Stimulated activated CD4-positive, alpha-beta T cell treated with anti-CD3 and anti-CD28 coated beads, TNF-alpha, amount 100 ng/mL, for 4 hours (primary cell): ENCODE results near the gene JAG1.

Source experiments
- DNase-seq, 3 experiments: peaks; one replicate each; pipeline ENCODE4 v3.0.0-alpha.2; 2020; ENCODE audit warnings: low read depth in 3 of 3

Gene JAG1

GRCh38 chr20:10673842-10674683 lies at the start of gene JAG1:
JAG1 (minus strand) TSS chr20:10673999; CDS start chr20:10673530, 469 bp downstream.
- peak in 1 of 3 experiments; percentile 9 for DNase-seq

- no peak for DNase-seq
These were observed 48.2 kb upstream of the JAG1 start for GRCh38 chr20:10721976-10722375.

- no peak for DNase-seq
These were observed 47.5 kb upstream of the JAG1 start for GRCh38 chr20:10721137-10721896.

GRCh38 chr20:10720565-10720964 lies 46.8 kb upstream of the JAG1 start:
- no peak for DNase-seq

GRCh38 chr20:10719740-10720385 lies 46.1 kb upstream of the JAG1 start:
- DNase-seq, result no peak

GRCh38 chr20:10718661-10719060 lies 44.9 kb upstream of the JAG1 start:
- no peak for DNase-seq

- no peak for DNase-seq
These were observed 43.1 kb upstream of the JAG1 start for GRCh38 chr20:10716855-10717254.

GRCh38 chr20:10715035-10715434 lies 41.2 kb upstream of the JAG1 start:
- DNase-seq, result no peak

- DNase-seq, result no peak
These were observed 40.6 kb upstream of the JAG1 start for GRCh38 chr20:10714236-10714975.

GRCh38 chr20:10713161-10713560 lies 39.4 kb upstream of the JAG1 start:
- DNase-seq, result no peak

- DNase-seq, result no peak
These were observed 38.2 kb upstream of the JAG1 start for GRCh38 chr20:10711903-10712451.

GRCh38 chr20:10710991-10711775 lies 37.4 kb upstream of the JAG1 start:
- no peak for DNase-seq

- DNase-seq, result no peak
These were observed 36.1 kb upstream of the JAG1 start for GRCh38 chr20:10709916-10710315.

- DNase-seq, result no peak
These were observed 34.8 kb upstream of the JAG1 start for GRCh38 chr20:10708351-10709185.

- DNase-seq, result no peak
These were observed 34.0 kb upstream of the JAG1 start for GRCh38 chr20:10707791-10708190.

GRCh38 chr20:10707068-10707467 lies 33.3 kb upstream of the JAG1 start:
- DNase-seq, result no peak

- DNase-seq, result no peak
These were observed 32.6 kb upstream of the JAG1 start for GRCh38 chr20:10706460-10706811.

- DNase-seq, result no peak
These were observed 32.1 kb upstream of the JAG1 start for GRCh38 chr20:10705801-10706459.

- no peak for DNase-seq
These were observed 27.8 kb upstream of the JAG1 start for GRCh38 chr20:10701607-10702006.
